SW 1271 (cell line): ENCODE data around the gene UPK1A.

ENCODE experiments used
- DNase-seq, 2 experiments: peaks; one replicate each; lab custom pipeline; 2025; lab: John Stamatoyannopoulos, UW

UPK1A gene

DNA sequence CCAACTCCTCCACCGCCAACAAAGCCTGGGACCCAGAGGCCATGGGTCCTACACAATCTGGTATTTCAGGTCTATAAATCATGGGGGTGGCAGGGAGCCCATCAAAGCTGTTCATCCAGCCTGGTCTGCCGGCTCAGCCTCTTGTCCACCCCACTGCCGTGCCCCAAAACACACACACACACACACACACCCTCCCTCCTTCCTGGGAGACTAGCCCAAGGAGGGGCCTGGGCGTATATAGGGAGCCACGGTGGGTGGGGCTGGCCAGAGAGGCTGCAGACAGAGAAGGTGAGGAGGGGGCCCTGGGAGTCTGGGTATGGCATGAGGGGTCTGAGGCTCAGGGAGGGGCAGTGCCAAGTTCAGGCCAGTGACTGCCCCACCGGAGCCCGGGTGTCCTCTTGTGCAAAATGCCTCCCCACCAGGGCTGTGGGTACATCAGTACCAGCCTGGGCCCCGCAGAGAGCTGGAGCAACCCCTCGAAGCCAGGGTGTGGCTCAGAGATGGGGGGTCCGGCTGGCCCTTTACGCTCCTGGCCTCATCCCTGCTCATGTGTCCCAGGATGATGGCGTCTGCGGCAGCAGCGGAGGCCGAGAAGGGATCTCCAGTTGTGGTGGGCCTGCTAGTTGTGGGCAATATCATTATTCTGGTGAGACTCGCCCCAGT is at the start of gene UPK1A:
Gene UPK1A, plus strand, starts transcription at position 267 of the 663 bp plus-strand sequence. Its CDS starts 296 bp downstream, at position 563.
- DNase-seq, result no peak

DNA sequence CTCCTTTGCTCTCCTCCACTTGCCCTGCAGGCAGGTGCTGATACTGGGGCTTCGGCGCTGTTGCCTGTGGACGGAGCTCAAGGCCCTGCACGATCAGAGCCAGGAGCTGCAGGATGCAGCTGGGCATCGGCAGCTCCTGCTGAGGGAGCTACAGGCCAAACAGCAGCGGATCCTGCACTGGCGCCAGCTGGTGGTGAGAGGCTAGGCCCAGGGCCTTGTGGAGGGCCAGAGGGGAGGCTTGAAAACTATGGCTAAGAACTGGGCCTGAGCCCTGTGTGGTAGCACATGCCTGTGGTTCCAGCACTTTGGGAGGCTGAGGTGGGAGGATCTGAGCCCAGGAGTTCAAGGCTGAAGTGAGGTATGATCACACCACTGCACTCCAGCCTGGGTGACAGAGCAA is 47.5 kb upstream of the UPK1A start:
- no peak for DNase-seq

DNA sequence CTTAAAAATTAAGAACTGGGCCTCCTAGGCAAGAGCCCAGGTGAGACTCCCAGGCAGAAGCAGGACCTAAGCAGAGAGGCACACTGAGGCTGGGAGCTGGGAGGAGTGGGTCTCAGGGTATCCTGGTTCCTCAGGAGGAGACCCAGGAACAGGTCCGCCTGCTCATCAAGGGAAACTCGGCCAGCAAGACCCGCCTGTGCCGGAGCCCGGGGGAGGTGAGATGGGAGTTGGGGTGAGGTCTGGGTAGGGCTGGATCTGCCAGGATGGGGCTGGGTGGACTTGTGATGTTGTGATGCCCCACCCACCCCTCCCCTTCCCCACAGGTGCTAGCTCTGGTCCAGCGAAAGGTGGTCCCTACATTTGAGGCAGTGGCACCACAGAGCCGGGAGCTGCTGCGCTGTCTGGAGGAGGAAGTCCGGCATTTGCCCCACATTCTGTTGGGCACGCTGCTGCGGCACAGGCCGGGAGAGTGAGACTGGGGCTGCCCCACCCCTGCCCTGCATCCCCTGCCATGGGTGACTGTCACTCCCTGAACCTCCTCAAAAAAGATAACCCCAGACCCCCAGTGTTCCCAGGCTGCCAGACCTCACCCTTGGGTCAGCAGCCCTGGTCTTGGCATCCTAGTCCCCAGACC is 46.9 kb upstream of the UPK1A start:
- no peak for DNase-seq

DNA sequence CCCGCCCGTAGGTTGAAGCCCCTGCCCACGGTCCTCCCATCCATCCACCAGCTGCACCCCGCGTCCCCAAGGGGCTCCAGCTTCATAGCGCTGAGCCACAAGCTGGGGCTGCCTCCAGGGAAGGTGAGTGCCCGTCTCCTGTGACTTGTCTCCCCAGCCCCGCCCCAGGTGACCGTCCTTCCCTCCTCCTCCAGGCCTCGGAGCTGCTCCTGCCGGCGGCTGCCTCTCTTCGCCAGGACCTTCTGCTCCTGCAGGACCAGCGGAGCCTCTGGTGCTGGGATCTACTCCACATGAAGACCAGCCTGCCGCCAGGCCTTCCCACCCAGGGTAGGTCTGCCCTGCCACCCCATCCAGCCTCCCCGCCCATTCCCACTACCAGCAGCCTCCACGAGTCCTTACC is 46.3 kb upstream of the UPK1A start:
- DNase-seq, result no peak

DNA sequence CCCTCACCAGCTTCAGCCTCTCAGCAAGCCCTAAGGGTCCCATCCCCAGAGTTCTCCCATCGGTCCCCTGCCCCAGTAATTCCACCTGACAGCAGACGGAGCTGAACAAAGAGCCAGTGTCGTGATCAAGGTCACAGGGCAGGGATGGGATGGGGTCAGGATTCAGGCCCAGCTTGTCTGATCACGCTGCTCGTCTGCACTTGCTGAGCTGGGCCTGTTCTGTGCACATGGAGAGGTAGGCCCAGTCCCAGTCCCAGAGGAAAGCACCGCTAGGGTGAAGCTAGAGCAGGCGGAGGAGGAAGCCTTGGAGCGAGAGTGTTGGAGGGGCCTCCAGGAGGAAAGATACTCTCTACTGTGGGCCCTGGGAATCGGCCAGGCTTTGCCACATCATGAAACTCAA is 44.6 kb upstream of the UPK1A start:
- DNase-seq, result no peak

DNA sequence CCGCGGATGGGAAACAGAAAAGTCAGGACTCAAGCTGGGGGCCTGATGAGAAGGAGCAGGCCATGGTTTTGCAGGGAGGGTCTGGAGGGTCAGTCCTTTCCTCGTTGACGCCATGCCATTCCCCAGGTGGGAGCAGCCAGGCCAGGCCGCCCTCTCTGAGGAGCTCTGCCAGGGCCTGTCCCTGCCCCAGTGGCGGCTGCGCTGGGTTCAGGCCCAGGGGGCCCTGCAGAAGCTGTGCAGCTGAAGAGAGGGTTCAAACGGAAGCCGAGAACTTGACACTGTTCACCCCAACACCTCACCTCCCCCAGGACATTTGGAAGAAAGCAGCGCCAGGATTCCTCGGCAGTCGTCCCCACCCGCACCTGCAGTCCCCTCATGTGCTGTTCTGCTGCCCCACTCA is 43.6 kb upstream of the UPK1A start:
- DNase-seq, result no peak

DNA sequence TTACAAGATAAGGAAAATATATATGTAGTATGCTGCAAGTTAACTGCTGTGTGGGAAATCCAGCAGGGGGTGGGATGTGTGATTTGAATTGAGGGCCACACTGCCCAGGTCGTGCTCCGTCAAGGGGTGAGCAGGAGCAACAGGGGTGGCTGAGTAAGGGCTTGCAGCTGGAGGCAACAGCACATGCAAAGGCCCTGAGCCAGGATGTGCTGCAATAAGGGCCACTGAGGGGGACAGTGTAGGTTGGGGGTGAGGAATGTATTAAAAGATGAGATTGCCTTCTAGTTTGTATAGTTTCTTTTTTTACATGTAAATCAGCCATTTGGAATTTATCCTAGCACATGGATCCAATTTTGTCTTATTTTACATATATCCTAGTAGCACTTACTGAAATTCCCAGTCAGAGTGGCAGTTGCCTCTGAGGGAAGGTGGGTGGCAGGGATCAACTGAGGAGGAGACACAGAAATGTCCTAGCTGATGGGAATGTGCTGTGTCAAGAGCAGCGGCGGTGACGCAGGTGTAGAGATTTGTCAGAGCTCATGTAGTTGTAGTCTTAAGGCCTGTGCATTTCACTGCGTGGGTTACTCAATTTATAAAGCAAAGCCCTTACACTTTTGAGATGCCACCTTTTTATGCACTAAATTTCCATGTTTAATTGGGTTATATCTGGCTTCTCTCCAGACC is 42.8 kb upstream of the UPK1A start:
- DNase-seq, result no peak

DNA sequence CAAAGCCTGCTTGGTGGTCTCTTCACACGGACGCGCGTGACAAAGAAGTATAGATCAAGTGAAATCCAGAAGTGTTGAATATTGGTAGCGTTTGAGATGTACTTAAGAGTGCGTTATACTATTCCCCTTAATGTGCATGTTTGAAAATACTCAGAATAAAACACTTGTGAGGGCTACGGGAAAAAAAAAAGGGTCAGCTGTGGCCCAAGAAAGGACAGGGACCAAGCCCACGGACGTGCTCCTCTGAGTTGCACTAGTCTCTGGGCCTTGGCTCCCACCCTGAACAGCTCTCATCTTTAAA is 38.1 kb upstream of the UPK1A start:
- DNase-seq, result no peak

DNA sequence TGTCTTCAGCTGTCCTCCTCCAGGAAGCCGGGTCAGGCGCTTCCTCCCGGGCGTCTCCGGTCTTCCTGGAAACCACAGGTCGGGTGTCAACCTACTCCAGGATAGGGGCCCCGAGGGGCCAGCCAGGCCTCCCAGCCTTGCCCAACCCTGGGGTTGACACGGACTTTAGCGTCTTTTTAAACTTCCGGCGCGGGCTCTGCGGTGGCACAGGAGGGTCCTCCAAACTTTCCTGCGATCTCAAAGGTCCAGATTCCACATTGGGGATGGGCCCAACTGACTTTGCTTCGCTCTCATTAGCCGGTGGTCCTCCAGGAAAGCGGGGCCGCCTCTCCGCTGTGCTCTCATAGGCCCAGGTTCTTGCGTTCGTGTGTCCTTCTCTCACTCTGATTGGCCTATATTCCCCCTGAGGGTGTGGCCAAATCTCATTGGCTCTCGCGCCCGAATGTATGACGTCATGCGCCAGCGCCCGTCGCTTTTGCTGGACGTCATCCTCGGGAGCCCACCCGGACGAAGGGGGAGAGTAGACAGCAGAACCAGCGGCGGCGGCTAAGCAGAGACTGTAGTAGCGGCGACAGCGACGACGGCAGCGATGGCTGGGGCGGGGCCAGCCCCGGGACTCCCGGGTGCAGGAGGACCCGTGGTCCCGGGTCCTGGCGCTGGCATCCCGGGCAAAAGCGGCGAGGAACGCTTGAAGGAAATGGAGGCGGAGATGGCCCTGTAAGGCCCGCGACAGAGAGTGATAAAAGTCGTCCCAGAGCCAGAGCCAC is 37.6 kb upstream of the UPK1A start, which contains the start of gene RBM42:
Gene RBM42, plus strand, starts transcription at position 472 of the 767 bp plus-strand sequence. Its CDS starts 118 bp downstream, at position 590.
- DNase-seq, result peak; percentile 95 to 97

DNA sequence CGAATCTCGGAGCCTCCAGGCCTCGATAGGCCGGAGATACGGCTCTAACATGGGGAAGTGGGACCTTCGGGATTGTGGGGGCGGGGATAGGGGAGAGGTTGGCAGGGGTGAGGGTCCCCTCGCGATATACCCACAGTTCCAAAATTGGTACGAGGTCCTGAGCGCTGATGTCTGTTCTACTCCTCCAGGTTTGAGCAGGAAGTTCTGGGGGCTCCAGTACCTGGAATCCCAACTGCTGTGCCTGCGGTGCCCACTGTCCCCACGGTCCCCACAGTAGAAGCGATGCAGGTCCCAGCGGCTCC is 37.0 kb upstream of the UPK1A start:
- DNase-seq, result no peak

DNA sequence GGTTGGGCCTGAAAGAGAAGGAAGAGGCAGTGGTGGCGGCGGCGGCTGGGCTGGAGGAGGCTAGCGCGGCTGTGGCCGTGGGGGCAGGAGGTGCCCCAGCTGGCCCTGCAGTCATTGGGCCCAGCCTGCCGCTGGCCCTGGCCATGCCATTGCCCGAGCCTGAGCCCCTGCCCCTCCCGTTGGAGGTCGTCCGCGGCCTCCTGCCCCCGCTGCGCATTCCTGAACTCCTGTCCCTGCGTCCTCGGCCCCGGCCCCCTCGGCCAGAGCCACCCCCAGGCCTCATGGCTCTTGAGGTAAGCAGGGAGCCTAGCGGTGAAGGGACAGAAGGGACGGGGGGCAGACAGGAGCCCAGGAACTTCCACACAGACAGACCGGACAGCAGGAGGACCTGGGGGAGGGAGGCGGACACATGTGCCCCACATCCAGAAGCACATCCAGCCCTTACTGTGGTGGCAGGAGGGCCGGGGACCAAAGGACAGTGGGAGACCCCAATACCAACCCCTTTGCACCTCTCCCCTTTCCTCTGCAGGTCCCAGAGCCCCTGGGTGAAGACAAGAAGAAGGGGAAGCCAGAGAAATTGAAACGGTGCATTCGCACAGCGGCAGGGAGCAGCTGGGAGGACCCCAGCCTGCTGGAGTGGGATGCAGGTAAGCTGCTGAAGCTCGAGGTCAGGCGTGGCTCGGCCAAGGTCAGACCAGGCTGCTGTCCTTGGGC is 32.4 kb upstream of the UPK1A start:
- no peak for DNase-seq

DNA sequence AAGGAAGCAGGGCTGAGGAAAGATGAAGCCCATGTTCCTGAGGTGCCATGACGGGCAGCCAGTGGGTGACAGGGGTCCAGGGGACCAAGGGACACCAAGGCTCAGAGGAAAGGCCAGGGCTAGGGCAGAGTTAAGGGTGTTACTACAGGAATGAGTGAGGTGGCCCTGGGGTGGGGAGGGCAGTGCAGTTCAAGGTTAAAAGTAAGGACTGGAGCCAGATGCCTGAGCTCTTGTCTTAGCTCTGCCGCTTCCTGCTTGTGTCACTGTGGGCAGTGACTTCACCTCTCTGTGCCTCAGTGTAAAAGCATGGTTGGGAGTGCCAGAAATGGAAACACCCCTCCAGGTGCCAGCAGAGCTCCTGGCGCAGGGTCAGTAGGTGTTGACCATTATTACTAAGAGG is 29.7 kb upstream of the UPK1A start:
- DNase-seq, result no peak

DNA sequence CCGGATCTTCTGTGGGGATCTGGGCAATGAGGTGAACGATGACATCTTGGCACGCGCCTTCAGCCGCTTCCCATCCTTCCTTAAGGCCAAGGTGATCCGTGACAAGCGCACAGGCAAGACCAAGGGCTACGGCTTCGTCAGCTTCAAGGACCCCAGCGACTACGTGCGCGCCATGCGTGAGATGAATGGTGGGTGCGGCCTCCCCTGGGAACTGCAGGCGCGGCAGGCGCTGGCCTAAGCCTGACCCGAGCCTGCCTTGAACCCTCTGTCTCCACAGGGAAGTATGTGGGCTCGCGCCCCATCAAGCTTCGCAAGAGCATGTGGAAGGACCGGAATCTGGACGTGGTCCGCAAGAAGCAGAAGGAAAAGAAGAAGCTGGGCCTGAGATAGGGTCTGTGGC is 29.2 kb upstream of the UPK1A start:
- no peak for DNase-seq

DNA sequence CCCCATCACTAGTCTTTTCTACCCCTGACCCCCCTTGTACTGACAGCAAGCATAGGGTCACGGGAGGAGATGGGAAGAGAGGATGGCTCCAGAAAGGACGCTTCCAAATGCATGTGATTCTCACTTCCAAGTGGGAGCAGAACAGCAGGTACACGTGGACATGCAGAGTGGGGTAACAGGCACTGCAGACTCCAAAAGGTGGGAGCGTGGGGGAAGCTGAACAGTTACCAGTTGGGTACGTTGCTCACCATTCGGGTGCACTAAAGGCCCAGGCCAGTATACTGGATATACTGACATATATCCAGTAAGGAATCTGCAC is 27.0 kb upstream of the UPK1A start:
- DNase-seq, result no peak

DNA sequence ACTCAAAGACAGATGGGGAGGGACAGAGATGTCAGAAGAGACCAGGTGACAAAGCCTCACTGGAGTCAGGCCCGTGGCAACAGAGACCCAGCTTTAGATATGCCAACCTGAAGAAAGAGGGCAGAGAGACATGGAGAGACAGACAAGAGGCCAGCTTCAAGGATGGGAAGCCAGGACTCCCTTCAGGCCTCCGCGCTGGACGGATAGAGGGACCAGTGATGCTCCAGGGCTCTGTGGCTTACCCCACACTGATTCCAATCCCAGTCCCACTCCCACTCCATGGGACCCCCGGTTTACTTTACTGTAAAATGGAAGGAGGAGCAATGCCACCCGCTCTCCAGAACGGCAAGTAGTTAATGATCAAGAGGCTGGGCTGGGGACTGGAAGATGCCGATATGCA is 26.5 kb upstream of the UPK1A start:
- no peak for DNase-seq

DNA sequence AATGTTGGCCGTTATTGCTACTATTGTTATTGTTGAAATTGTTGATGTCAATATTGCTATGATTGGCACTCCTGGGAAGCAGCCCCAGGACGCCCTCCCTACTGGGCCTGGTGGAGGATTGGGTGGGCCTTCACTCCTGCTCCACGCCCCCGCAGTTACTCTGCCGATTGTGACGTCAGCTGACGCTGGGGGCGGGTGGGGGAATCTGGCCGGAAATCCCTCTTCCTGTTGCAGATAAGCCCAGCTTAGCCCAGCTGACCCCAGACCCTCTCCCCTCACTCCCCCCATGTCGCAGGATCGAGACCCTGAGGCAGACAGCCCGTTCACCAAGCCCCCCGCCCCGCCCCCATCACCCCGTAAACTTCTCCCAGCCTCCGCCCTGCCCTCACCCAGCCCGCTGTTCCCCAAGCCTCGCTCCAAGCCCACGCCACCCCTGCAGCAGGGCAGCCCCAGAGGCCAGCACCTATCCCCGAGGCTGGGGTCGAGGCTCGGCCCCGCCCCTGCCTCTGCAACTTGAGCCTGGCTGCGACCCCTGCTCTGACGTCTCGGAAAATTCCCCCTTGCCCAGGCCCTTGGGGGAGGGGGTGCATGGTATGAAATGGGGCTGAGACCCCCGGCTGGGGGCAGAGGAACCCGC is 24.7 kb upstream of the UPK1A start, which contains the start of gene ETV2:
Gene ETV2, plus strand, starts transcription at position 231 of the 637 bp plus-strand sequence. CDS start 716 bp downstream, outside the sequence.
- no peak for DNase-seq

DNA sequence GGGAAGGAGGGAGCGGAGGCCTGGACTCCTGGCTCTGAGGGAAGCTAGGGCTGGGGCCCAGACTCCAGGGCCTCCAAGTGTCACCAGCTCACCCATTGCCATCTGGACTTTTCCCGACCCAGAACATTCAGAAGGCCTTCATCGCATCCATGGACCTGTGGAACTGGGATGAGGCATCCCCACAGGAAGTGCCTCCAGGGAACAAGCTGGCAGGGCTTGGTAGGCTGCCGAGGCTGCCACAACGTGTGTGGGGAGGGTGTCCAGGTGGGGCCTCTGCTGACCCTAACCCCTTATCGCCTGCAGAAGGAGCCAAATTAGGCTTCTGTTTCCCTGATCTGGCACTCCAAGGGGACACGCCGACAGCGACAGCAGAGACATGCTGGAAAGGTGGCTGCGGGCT is 24.0 kb upstream of the UPK1A start:
- no peak for DNase-seq

DNA sequence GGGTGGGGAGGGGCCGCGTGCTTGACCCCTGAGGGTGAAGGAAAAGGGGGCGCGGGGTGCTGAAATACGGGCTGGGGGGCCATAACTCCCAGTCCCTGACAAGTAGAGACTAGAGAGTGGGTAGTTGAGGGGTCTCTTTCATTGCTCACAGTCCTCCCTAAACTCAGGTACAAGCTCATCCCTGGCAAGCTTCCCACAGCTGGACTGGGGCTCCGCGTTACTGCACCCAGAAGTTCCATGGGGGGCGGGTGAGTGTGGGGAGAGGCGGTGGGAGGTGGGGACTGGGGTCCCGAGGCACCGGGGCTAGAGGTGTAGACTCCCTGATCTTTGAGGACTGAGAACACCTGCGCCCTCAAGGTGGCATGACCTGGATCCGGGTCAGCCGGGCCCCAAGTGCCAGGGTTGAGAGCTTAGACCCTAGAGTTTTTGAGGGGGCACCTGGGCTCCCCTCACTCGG is 23.5 kb upstream of the UPK1A start:
- DNase-seq, result no peak

DNA sequence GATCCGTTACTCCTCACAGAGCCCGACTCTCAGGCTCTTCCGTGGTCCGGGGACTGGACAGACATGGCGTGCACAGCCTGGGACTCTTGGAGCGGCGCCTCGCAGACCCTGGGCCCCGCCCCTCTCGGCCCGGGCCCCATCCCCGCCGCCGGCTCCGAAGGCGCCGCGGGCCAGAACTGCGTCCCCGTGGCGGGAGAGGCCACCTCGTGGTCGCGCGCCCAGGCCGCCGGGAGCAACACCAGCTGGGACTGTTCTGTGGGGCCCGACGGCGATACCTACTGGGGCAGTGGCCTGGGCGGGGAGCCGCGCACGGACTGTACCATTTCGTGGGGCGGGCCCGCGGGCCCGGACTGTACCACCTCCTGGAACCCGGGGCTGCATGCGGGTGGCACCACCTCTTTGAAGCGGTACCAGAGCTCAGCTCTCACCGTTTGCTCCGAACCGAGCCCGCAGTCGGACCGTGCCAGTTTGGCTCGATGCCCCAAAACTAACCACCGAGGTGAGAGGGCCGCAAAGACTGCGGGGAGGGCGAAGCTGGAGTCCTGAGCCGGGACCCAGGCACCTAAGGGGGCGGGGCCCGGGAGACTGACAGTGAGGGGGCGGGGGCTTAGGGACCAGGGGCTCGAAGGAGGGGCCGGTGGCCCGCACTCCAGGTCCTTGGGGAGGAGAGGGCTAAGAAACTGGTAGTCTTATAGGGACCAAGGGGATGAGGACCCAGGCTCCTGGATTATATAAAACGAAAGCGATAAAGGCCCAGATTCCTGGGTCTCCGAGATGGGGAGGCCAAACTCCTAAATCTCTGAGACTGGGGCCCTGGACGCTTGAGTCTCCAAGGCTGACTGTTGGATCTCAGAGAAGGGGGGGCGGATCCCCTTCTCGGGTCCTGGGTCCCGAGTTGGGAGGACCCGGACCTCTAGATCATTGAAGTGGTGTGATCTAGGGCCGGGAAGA is 22.8 kb upstream of the UPK1A start:
- DNase-seq, result peak; percentile 35 to 81

DNA sequence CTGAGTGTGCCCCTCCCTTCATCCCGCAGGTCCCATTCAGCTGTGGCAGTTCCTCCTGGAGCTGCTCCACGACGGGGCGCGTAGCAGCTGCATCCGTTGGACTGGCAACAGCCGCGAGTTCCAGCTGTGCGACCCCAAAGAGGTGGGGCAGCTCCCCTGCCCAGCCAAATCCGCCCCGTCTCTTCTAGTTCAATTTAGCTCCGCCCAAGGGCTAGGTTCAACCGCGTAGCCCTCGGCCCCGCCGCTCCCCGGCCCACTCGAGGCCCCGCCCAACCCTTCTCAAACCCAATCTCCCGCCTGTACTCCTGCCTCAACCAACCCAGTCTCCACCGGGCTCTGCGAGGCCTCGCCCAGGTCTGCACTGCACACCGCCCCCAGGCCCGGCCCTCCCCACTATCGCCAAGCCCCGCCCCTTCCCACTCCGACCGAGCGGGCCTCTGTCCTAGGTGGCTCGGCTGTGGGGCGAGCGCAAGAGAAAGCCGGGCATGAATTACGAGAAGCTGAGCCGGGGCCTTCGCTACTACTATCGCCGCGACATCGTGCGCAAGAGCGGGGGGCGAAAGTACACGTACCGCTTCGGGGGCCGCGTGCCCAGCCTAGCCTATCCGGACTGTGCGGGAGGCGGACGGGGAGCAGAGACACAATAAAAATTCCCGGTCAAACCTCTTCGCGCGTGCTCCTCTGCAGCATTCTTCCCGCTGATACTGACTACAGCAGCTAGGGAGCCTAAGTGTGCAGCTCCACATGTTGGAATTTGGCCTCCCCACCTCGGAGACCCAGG is 21.9 kb upstream of the UPK1A start:
- peak; percentile 89 to 93 for DNase-seq
